ENCODE results near the gene ITPKA.

Gene ITPKA

DNA sequence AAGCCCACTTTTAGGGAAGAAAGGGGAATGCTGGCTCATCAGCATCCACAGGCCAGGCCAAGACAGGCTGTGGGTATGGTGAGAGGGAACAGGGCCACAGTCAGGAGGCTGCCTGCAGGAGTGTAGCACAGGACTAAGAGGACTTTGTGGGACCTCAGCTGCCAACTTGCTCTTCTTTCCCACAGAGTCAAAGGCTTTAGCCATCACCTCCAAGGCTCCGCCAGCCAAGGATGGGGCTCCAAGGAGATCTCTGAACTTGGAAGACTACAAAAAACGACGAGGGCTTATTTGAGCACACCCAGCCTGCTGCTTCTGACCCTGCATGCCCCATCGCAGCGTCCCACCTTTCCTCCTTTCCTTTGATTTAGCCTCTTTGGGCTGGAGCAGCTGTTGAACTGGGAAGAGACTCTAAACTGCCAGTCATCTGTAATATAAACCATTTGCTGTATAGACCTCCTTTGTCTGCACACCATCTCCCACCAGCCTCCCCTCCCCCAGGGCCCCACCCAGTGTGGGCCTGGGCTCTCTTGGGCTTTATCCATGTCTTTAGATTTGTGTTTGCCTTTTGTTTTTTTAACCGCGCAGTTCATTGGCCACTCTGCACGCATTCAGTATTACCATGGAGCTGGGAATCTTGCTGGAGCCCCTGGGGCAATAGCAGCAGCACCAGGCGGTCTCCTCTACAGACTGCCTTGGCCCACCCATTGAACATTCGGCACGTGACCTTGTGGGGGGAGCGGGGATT, 13.1 kb upstream of the ITPKA start:
- Histone ChIP-seq H3K9ac (ENCODE audit: low read depth, low read length) (no peak overlapping the region), H3K9me3 (ENCODE audit: insufficient read depth, low read depth, low read length) (no peaks in the 10 kb centered on the region), H3K4me1 (ENCODE audit: insufficient read depth, low read length) (no peaks in the 10 kb centered on the region), H3K36me3 (ENCODE audit: insufficient read depth, low read depth, low read length) (peaks cover 81% of the 10 kb centered on the region), H3K27ac (ENCODE audit: low read length) (no peak overlapping the region), H3K27me3 (ENCODE audit: insufficient read depth, low read length) (no peaks in the 10 kb centered on the region), H3K4me3 (ENCODE audit: low read length) (no peak overlapping the region)

DNA sequence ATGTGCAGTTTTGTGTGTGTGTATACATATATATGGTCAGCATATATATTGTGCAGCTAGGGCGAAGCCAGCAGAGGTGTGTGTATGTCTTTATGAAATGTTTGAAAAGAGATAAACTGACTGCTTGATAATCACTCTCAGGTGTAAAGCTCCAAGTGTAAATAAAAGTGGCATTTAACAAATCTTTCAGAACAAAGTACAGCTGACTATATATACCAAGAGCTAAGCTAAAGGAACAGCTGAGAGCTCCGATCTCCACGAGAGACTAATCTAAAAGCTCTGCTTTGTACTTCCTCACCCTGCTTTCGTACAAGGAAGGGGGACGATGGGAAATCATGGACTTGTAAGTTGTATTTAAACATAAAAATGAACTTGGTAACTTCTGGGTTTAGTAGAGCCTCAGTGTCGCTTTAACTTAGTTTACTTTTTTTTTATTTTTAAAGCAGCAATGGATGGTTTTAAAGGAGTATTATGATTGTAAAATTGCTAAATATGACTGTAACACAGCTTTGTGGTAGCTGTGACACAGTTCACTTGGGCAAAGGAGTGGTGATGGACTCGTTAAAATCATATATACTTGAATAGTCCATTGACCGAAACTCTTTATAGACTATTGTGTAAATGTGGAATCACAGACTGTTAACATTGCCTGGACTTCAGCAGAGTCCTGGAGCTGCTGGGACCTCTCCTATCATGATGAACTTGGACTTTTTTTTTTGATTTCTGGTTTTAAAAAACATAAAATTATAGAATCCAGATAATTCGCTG, 11.4 kb upstream of the ITPKA start:
- no peaks in the 10 kb centered on the region for H3K9me3 ChIP-seq (ENCODE audit: insufficient read depth, low read depth, low read length)
- no peak overlapping the region for H3K27ac ChIP-seq (ENCODE audit: low read length)
- H3K36me3 ChIP-seq (ENCODE audit: insufficient read depth, low read depth, low read length): peaks cover 64% of the 10 kb centered on the region
- H3K4me1 ChIP-seq (ENCODE audit: insufficient read depth, low read length): no peaks in the 10 kb centered on the region
- H3K4me3 ChIP-seq (ENCODE audit: low read length): no peak overlapping the region
- no peaks in the 10 kb centered on the region for H3K27me3 ChIP-seq (ENCODE audit: insufficient read depth, low read length)
- H3K9ac ChIP-seq (ENCODE audit: low read depth, low read length): no peak overlapping the region

DNA sequence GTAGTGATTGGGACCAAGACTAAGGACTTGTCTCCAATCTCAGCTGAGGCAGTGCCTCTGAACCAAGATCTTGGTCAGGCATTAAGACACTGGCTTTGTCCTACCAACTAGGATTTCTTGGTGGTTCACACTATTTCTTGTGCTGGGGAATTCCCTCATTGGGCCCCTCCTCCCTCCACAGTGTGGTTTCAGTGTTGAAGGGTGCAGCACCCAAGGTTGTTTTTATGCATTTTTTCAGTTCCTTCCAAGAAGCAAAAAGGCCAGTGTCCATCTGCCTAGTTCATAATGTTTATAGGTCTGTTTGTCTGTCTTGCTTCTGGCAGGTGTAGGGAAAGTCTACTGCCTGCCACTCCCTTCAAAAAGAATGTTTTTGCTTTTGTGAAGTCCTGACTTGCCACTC, 10.6 kb upstream of the ITPKA start:
- no peaks in the 10 kb centered on the region for H3K27me3 ChIP-seq (ENCODE audit: insufficient read depth, low read length)
- H3K36me3 ChIP-seq (ENCODE audit: insufficient read depth, low read depth, low read length): peaks cover 56% of the 10 kb centered on the region
- H3K27ac ChIP-seq (ENCODE audit: low read length): no peak overlapping the region
- no peaks in the 10 kb centered on the region for H3K9me3 ChIP-seq (ENCODE audit: insufficient read depth, low read depth, low read length)
- H3K4me1 ChIP-seq (ENCODE audit: insufficient read depth, low read length): no peaks in the 10 kb centered on the region
- no peak overlapping the region for H3K9ac ChIP-seq (ENCODE audit: low read depth, low read length)
- no peak overlapping the region for H3K4me3 ChIP-seq (ENCODE audit: low read length)

DNA sequence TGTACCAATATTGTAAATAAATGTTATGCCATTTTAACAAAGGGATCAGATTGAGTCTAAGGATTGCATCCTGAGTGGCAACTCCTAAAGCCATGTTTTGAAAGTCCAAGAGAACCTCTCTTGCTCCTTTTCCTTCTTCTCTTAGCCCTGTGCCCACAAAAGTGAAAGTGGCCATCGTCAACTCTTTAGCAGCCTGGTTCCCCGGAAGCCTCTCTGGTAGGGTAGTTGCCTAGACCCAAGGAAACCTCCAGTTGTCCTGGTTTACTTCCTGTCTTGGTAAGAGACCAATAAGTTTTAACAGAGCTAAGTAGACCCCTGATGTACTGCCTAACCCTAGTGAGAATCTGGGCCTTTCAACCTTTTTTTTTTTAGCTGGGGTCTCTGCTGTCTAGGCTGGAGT, 10.2 kb upstream of the ITPKA start:
- no peaks in the 10 kb centered on the region for H3K4me1 ChIP-seq (ENCODE audit: insufficient read depth, low read length)
- no peak overlapping the region for H3K9ac ChIP-seq (ENCODE audit: low read depth, low read length)
- no peak overlapping the region for H3K4me3 ChIP-seq (ENCODE audit: low read length)
- H3K9me3 ChIP-seq (ENCODE audit: insufficient read depth, low read depth, low read length): no peaks in the 10 kb centered on the region
- no peaks in the 10 kb centered on the region for H3K27me3 ChIP-seq (ENCODE audit: insufficient read depth, low read length)
- H3K27ac ChIP-seq (ENCODE audit: low read length): no peak overlapping the region
- H3K36me3 ChIP-seq (ENCODE audit: insufficient read depth, low read depth, low read length): peaks cover 52% of the 10 kb centered on the region

DNA sequence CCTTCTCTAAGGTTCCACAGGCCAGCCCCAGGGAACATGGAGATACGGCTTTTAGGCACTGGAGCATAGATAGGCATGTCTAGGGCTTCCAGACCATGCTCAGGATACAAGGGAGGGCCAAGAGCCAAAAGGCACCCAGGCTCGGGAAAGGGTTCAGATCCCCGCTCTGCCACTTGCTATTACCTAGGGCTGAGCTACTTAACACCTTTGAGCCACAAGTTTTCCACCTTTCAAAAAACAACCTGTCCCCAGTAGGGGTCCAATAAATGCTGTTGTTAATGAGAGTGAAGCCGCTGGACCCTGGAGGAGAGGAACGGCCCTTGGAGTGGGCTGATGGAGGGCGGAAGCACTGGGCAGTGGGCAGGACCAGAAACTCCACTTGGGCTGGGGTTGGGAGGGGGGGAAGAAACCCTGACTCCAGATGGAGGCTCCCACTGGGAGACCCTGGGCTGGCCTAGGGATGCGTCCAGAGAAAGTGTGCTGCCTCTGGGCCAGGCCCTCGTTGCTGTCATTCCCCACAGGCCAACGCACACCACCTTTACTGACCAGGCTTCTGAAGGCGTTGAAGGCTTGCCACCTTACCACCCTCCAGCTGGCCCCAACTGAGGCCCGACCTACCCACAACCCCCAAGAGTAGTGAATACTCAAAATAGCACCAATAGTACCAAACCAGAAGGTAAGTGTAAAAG, 8.6 kb upstream of the ITPKA start:
- Histone ChIP-seq H3K4me3 (ENCODE audit: low read length) (no peak overlapping the region), H3K27me3 (ENCODE audit: insufficient read depth, low read length) (peaks cover under 1% of the 10 kb centered on the region; the same call in 1 of the 2 replicates), H3K9me3 (ENCODE audit: insufficient read depth, low read depth, low read length) (no peaks in the 10 kb centered on the region), H3K9ac (ENCODE audit: low read depth, low read length) (no peak overlapping the region), H3K27ac (ENCODE audit: low read length) (no peak overlapping the region), H3K36me3 (ENCODE audit: insufficient read depth, low read depth, low read length) (peaks cover 37% of the 10 kb centered on the region), H3K4me1 (ENCODE audit: insufficient read depth, low read length) (no peaks in the 10 kb centered on the region)

DNA sequence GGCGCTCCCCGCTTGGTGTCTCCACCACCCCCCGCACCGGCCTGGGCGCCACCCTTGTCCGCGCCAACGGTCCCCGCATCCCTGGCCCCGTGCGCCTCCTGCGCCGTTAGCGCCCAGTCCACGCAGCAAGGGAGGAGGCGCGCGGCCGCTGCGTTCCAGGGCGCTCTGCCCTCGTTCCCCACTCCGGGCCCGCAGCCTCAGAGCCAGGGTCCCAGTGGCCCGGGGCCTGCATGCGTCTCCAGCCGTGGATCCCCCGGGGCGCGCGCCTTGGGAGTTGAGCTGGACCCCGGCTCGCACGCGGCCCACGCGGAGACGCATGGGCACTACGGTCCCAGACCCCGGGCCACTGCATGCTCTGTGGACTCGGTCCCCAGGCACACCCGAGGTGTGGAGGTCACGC, 7.4 kb upstream of the ITPKA start:
- Histone ChIP-seq H3K9me3 (ENCODE audit: insufficient read depth, low read depth, low read length) (no peaks in the 10 kb centered on the region), H3K4me1 (ENCODE audit: insufficient read depth, low read length) (no peaks in the 10 kb centered on the region), H3K27ac (ENCODE audit: low read length) (no peak overlapping the region), H3K36me3 (ENCODE audit: insufficient read depth, low read depth, low read length) (peaks cover 24% of the 10 kb centered on the region), H3K27me3 (ENCODE audit: insufficient read depth, low read length) (peaks cover 13% of the 10 kb centered on the region), H3K4me3 (ENCODE audit: low read length) (no peak overlapping the region), H3K9ac (ENCODE audit: low read depth, low read length) (no peak overlapping the region)

DNA sequence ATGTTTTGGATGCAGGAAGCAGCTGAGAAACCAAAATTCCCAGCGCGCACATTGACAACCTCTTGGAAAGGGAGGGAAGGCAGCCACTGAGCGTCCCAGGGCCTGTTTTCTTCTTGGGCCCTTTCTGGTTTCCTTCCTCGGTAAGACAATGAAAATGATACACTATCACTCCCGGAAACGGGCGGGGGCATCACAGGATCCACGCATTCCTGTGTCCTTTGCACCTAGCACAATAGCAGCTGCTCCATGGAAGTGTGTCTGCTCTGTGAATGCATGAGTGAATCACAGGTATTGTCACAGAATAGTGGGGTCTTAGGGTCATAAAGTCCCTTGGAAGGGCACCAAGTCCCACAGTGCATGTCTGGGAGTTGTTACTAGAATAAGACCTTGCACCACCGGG, 6.3 kb upstream of the ITPKA start:
- H3K9me3 ChIP-seq (ENCODE audit: insufficient read depth, low read depth, low read length): no peaks in the 10 kb centered on the region
- H3K4me1 ChIP-seq (ENCODE audit: insufficient read depth, low read length): no peaks in the 10 kb centered on the region
- no peak overlapping the region for H3K4me3 ChIP-seq (ENCODE audit: low read length)
- H3K9ac ChIP-seq (ENCODE audit: low read depth, low read length): no peak overlapping the region
- H3K27me3 ChIP-seq (ENCODE audit: insufficient read depth, low read length): peaks cover 23% of the 10 kb centered on the region
- H3K27ac ChIP-seq (ENCODE audit: low read length): no peak overlapping the region
- peaks cover 14% of the 10 kb centered on the region for H3K36me3 ChIP-seq (ENCODE audit: insufficient read depth, low read depth, low read length)

DNA sequence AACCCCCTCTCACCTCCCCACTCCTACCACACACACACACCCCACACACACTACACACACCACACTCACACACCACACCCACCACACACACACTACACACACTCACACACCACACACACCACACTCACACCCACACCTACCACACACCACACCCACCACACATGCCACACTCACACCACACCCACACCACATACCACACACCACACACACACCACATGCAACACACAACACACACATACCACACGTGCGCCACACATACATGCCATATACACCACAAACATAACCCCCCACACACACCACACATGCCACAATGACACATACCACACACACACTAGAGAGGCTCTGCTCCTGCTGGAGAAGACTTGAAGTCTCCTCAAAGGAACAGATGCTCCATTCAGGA, 5.9 kb upstream of the ITPKA start:
- H3K4me3 ChIP-seq (ENCODE audit: low read length): no peak overlapping the region
- no peak overlapping the region for H3K9ac ChIP-seq (ENCODE audit: low read depth, low read length)
- no peak overlapping the region for H3K27ac ChIP-seq (ENCODE audit: low read length)
- H3K4me1 ChIP-seq (ENCODE audit: insufficient read depth, low read length): no peaks in the 10 kb centered on the region; the same call in 1 of the 2 replicates
- H3K36me3 ChIP-seq (ENCODE audit: insufficient read depth, low read depth, low read length): peaks cover 9% of the 10 kb centered on the region
- no peaks in the 10 kb centered on the region for H3K9me3 ChIP-seq (ENCODE audit: insufficient read depth, low read depth, low read length)
- H3K27me3 ChIP-seq (ENCODE audit: insufficient read depth, low read length): peaks cover 28% of the 10 kb centered on the region

DNA sequence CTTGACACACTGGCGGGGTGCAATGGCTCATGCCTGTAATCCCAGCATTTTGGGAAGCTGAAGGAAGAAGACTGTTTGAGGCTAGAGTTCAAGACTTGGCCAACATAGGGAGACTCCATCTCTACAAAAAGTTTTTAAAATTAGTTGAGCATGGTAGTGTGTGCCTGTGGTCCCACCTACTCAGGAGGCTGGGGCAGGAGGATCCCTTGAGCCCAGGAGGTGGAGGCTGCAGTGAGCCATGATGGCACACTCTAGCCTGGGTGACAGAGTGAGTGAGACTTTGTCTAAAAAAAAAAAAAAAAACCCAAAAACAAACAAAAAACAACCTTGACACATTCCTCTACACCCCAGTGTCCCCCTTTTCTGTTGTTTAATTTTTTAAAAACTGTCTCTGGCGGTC, 4.0 kb upstream of the ITPKA start:
- Histone ChIP-seq H3K27ac (ENCODE audit: low read length) (no peak overlapping the region), H3K4me1 (ENCODE audit: insufficient read depth, low read length) (no peaks in the 10 kb centered on the region; the same call in 1 of the 2 replicates), H3K4me3 (ENCODE audit: low read length) (no peak overlapping the region), H3K9ac (ENCODE audit: low read depth, low read length) (no peak overlapping the region), H3K27me3 (ENCODE audit: insufficient read depth, low read length) (peaks cover 46% of the 10 kb centered on the region), H3K9me3 (ENCODE audit: insufficient read depth, low read depth, low read length) (no peaks in the 10 kb centered on the region), H3K36me3 (ENCODE audit: insufficient read depth, low read depth, low read length) (no peaks in the 10 kb centered on the region)

DNA sequence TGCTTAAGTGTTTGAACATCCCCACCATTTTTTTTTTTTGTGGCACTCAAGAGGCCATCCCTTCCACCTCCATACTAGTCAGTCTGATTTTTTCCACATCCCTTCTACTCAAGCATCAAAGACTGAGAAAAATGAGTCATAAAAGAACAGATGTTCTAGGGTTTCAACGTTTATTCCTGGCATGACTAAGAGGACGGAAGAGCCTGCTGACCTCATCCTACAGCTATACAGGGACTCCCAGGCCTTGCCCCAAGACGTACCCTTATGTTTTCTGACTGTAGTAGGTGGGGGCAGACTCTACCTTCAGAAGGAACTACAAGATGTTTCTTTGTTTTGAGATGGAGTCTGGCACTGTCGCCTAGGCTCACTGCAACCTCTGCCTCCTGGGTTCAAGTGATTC, 3.3 kb upstream of the ITPKA start:
- Histone ChIP-seq H3K4me1 (ENCODE audit: insufficient read depth, low read length) (no peaks in the 10 kb centered on the region; the same call in 1 of the 2 replicates), H3K9ac (ENCODE audit: low read depth, low read length) (no peak overlapping the region), H3K9me3 (ENCODE audit: insufficient read depth, low read depth, low read length) (no peaks in the 10 kb centered on the region), H3K4me3 (ENCODE audit: low read length) (no peak overlapping the region), H3K27ac (ENCODE audit: low read length) (no peak overlapping the region), H3K27me3 (ENCODE audit: insufficient read depth, low read length) (peaks cover 53% of the 10 kb centered on the region), H3K36me3 (ENCODE audit: insufficient read depth, low read depth, low read length) (no peaks in the 10 kb centered on the region)

DNA sequence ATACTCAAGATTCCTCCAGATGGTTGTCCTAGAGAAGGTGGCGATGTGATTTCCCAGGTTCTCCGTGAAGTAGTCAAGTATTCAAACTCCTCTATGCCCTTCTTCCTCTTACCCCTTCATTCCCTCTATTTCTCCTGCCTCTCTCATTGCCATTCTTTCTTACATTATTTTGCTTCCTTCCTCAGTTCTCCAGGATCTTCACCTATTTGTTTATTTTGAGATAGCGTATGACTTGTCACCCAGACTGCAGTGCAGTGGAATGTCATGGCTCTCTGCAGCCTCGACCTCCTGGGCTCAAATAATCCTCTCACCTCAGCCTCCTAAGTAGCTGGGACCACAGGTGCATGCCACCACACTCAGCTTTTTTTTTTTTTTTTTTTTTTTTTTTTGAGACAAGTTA, 1.8 kb upstream of the ITPKA start:
- Histone ChIP-seq H3K4me1 (ENCODE audit: insufficient read depth, low read length) (no peaks in the 10 kb centered on the region; the same call in 1 of the 2 replicates), H3K27me3 (ENCODE audit: insufficient read depth, low read length) (peaks cover 69% of the 10 kb centered on the region)

More for the DNA sequence above, 1.8 kb upstream of the ITPKA start:
- H3K36me3 ChIP-seq (ENCODE audit: insufficient read depth, low read depth, low read length): no peaks in the 10 kb centered on the region
- no peaks in the 10 kb centered on the region for H3K9me3 ChIP-seq (ENCODE audit: insufficient read depth, low read depth, low read length)
- H3K9ac ChIP-seq (ENCODE audit: low read depth, low read length): no peak overlapping the region
- H3K4me3 ChIP-seq (ENCODE audit: low read length): no peak overlapping the region
- no peak overlapping the region for H3K27ac ChIP-seq (ENCODE audit: low read length)

Measured in iPS-20b (cell line).